HepG2 (cell line): ENCODE results near the gene HSD11B1L. TPM values are rescaled to one million over a fixed set of nuclear protein-coding genes. Genes with fewer than 3 reads are reported as not detected.

Source experiments
- ATF7 ChIP-seq, 2 experiments: fragments of 450-650 bp in 1 of 2; sonication (generic) in 1 of 2; formaldehyde crosslinking in 1 of 2; IDR thresholded peaks; 2 replicates each; pipeline versions ENCODE4 v1.4.0 to v1.6.1; 2016 to 2020; ENCODE audit warnings: antibody characterized with exemption in 1 of 2, mild to moderate bottlenecking in 1 of 2, missing genetic modification reagents in 1 of 2
- HNRNPH1 ChIP-seq: fragments of 200-400 bp; formaldehyde crosslinking; optimal IDR thresholded peaks from 2 replicates; pipeline ENCODE3; 2017; ENCODE audit warnings: mild to moderate bottlenecking, low read depth, low read length
- JARID2 ChIP-seq: sonication (generic); formaldehyde crosslinking; IDR thresholded peaks from 2 replicates; pipeline ENCODE4 v1.8.1; 2023; ENCODE audit warnings: missing genetic modification reagents, inconsistent platforms; ENCODE audit not compliant: insufficient replicate concordance
- RARG ChIP-seq: sonication (generic); formaldehyde crosslinking; IDR thresholded peaks from 2 replicates; pipeline ENCODE4 v1.4.0; 2020; ENCODE audit warnings: low read depth, mild to moderate bottlenecking, missing genetic modification reagents
- RFX3 ChIP-seq: IDR thresholded peaks from 2 replicates; pipeline ENCODE4 v1.6.1; 2016; ENCODE audit warnings: missing biosample characterization, missing genetic modification reagents
- THAP11 ChIP-seq: IDR thresholded peaks from 2 replicates; pipeline ENCODE4 v1.6.1; 2016; ENCODE audit warnings: missing biosample characterization, missing genetic modification reagents
- ZBTB21 ChIP-seq: sonication (generic); formaldehyde crosslinking; IDR thresholded peaks from 2 replicates; pipeline ENCODE4 v1.4.0; 2020; ENCODE audit warnings: missing genetic modification reagents
- ZNF260 ChIP-seq: sonication (generic); formaldehyde crosslinking; IDR thresholded peaks from 2 replicates; pipeline ENCODE4 v1.4.0; 2020; ENCODE audit warnings: missing genetic modification reagents, low read depth, mild to moderate bottlenecking, borderline replicate concordance
- ZNF496 ChIP-seq: sonication (generic); formaldehyde crosslinking; IDR thresholded peaks from 2 replicates; pipeline ENCODE4 v1.8.1; 2023; ENCODE audit warnings: mild to moderate bottlenecking, moderate library complexity, missing genetic modification reagents; ENCODE audit not compliant: insufficient replicate concordance
- polyA plus RNA-seq, 8 experiments: library from polyadenylated mRNA; depleted of rRNA in 3 of 8; stranded (reverse) in 7 of 8; unstranded in 1 of 8; fragments of >200 nt; fragmentation: Illumina TruSeq in 4 of 8; extraction: Trizol in 4 of 8; gene quantifications; 2 replicates each; pipeline versions ENCODE4 v1.2.1 to v1.2.3, GENCODE V29; 2011 to 2016; ENCODE audit warnings: low read depth in 4 of 8, missing spikeins in 1 of 8, mixed read lengths in 1 of 8; ENCODE audit not compliant: insufficient read depth in 1 of 8
- total RNA-seq, 5 experiments: library from RNA; depleted of rRNA; stranded (reverse); fragments of >200 nt; fragmentation: Illumina TruSeq; extraction: Trizol; gene quantifications; 2 replicates each; pipeline ENCODE4 v1.2.3, GENCODE V29; 2016; ENCODE audit warnings: low read depth in 1 of 5
- TF ChIP-seq, protein P1 (sequence below): sonication (generic); formaldehyde crosslinking; IDR thresholded peaks from 2 replicates; pipeline ENCODE4 v1.8.0; 2022; ENCODE audit warnings: mild to moderate bottlenecking, missing genetic modification reagents, borderline replicate concordance
- TF ChIP-seq, protein P2 (sequence below): sonication (generic); formaldehyde crosslinking; IDR thresholded peaks from 2 replicates; pipeline ENCODE4 v1.4.0; 2020; ENCODE audit warnings: missing genetic modification reagents

HSD11B1L gene
- total and polyA plus RNA-seq, 2 of the 13 experiments (the other 11 are each of a cell fraction or from before 2014, with no cell fraction given), result 2.8 to 3.9 TPM

GRCh38 chr19:5718579-5719273, 37.9 kb downstream of the HSD11B1L start (continued):
- no peak for TF ChIP-seq ZNF496
- TF ChIP-seq HNRNPH1, result no peak
- TF ChIP-seq ZBTB21 (CRISPR knock-in tag), result no peak
- peak; percentile 13; the same call in 1 of the 2 replicates for TF ChIP-seq THAP11
- TF ChIP-seq, protein P1, sequence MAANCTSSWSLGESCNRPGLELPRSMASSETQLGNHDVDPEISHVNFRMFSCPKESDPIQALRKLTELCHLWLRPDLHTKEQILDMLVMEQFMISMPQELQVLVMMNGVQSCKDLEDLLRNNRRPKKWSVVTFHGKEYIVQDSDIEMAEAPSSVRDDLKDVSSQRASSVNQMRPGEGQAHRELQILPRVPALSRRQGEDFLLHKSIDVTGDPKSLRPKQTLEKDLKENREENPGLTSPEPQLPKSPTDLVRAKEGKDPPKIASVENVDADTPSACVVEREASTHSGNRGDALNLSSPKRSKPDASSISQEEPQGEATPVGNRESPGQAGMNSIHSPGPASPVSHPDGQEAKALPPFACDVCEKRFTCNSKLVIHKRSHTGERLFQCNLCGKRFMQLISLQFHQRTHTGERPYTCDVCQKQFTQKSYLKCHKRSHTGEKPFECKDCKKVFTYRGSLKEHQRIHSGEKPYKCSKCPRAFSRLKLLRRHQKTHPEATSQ, result no peak
- no peak for TF ChIP-seq RARG (CRISPR knock-in tag)
- peak; percentile 37; the same call in 1 of the 2 replicates for TF ChIP-seq ATF7 (IDR thresholded peaks at IDR 0.05)
- TF ChIP-seq ATF7 (CRISPR knock-in tag; IDR thresholded peaks at IDR 0.05), result no peak
- no peak for TF ChIP-seq RFX3
- TF ChIP-seq ZNF260 (CRISPR knock-in tag), result no peak
- TF ChIP-seq, protein P2, sequence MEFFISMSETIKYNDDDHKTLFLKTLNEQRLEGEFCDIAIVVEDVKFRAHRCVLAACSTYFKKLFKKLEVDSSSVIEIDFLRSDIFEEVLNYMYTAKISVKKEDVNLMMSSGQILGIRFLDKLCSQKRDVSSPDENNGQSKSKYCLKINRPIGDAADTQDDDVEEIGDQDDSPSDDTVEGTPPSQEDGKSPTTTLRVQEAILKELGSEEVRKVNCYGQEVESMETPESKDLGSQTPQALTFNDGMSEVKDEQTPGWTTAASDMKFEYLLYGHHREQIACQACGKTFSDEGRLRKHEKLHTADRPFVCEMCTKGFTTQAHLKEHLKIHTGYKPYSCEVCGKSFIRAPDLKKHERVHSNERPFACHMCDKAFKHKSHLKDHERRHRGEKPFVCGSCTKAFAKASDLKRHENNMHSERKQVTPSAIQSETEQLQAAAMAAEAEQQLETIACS (CRISPR knock-in tag), result no peak
- TF ChIP-seq JARID2 (CRISPR knock-in tag), result no peak
